NOMO-1 treated with DMSO at 0.1 percent for 48 hours (cell line): ENCODE results near the gene DNAJA3.

ENCODE experiments used
- DNase-seq: peaks from one replicate; lab custom pipeline; 2025; ENCODE audit not compliant: unreplicated experiment; lab: John Stamatoyannopoulos, UW

Gene DNAJA3

DNA sequence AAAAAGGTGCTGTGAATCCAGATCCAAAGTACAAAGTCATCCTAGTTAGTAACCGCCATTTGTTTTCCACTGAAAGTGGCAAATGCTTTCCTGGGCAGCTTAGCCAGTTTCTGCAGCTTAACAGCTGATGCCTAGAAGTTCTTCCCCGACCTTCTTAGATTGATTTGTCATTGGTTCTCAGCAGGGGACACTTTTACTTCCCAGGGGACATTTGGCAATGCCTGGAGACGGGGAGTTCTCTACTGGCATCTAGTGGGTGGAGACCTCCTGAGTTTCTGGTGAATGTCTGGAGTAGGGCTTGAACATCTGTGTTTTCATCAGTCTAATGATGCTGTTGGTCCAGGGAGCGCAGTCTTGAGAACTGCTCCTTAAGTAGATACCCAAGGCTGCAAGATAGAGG is 7.6 kb downstream of the DNAJA3 start:
- no peak for DNase-seq

DNA sequence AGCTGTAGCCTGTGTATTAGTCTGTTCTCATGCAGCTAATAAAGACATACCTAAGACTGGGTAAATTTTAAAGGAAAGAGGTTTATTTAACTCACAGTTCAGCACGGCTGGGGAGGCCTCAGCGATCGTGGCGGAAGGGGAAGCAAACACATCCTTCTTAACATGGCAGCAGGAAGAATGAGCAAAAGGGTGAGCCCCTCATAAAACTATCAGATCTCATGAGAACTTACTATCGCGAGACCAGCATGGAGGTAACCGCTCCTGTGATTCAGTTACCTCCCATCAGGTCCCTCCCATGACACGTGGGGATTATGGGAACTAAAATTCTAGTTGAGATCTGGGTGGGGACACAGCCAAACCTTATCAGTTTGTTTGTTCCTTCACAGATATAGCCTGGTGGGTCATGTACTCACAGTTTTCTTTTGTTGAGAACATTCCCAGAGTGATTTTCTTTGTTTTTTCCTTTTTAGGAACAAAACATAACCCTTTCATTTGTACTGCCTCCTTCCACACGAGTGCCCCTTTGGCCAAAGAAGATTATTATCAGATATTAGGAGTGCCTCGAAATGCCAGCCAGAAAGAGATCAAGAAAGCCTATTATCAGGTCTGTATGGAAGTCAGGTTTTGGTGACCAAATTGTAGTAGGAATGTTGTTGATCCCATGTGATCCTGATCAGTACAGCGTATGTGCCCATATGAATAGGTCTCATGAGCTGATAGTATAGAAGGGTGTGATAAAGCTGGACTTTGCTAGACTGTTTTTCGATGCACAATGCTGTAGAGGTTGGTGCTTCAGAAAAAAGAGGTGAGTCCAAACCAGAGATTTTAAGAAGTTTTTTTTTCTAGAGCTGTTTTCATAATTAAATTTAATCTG is 8.5 kb downstream of the DNAJA3 start:
- no peak for DNase-seq

DNA sequence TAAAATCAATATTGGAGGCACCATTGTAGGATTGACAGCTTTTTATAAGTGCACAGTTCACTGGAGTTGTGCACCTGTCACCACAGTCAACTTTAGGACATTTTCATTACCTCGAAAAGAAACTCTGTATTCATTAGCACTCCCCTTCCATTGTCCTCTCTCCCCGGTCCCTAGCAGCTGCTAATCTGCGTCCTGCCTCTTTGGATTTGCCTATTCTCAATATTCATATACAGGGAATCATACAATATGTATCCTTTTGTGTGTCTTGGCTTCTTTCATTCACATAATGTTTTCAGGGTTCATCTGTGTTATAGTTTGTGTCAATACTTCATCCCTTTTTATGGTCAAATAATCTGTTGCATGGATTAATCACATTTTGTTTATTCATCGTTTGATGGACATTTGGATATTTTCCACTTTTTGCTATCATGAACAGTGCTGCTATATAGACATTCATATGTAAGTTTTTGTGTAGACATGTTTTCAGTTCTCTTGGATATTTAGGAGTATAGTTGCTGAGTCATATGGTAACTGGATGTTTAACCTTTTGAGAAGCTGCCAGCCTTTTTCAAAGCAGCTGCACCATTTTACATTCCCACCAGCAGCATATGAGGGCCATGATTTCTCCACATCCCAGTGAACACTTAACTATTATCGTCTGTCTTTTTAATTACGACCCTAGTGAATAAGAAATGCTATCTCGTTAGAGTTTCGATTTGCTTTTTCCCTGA is 9.8 kb downstream of the DNAJA3 start:
- no peak for DNase-seq

GRCh38 chr16:4437366-4437765 is 11.7 kb downstream of the DNAJA3 start:
- no peak for DNase-seq

DNA sequence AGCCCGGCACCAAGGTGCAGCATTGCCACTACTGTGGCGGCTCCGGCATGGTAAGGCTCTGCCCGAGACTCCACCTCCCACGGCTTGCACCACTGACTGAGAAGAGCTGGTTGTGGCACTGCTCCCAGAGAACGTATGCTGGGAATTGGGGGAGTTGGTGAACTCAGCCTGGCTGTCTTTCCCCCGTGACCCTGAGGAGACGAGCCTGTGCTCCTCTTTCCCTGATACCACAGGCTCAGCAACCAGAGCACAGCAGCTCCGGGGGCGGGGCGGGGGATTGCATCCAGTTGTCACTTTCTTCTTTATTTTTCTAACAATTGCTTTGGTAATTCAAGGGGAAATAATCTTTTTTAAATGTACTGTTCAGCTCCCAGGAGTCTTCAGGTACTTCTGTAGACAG is 16.7 kb downstream of the DNAJA3 start:
- DNase-seq = no peak

GRCh38 chr16:4443271-4443670 is 17.6 kb downstream of the DNAJA3 start:
- DNase-seq = no peak

GRCh38 chr16:4443986-4444385 is 18.3 kb downstream of the DNAJA3 start:
- DNase-seq = no peak

- DNase-seq = no peak
Observed at GRCh38 chr16:4450430-4450829, 24.8 kb downstream of the DNAJA3 start.

- DNase-seq = no peak
Observed at GRCh38 chr16:4450931-4451519, 25.4 kb downstream of the DNAJA3 start.

GRCh38 chr16:4452674-4453073 is 27.0 kb downstream of the DNAJA3 start:
- no peak for DNase-seq

GRCh38 chr16:4454623-4455022 is 29.0 kb downstream of the DNAJA3 start:
- no peak for DNase-seq

DNA sequence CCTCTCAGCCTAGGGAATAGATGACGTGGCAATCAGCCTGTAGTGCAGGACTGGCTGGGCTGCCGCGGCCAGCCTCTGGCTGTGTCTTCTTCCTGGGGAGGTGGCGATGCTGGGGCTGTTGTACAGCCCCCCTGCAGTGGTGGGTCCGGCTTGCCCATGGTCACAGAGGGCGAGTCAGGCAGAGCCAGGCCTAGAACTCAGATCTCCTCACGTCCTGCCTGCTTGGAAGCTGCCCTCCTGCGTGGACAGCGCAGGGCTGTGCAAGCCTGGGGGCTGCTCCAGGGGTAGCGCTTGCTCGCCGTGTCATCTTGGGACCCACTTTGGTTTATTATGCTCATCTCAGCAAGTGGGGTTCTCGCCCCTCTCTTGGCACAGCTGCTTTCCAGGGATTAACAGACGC is 29.4 kb downstream of the DNAJA3 start:
- DNase-seq = no peak

DNA sequence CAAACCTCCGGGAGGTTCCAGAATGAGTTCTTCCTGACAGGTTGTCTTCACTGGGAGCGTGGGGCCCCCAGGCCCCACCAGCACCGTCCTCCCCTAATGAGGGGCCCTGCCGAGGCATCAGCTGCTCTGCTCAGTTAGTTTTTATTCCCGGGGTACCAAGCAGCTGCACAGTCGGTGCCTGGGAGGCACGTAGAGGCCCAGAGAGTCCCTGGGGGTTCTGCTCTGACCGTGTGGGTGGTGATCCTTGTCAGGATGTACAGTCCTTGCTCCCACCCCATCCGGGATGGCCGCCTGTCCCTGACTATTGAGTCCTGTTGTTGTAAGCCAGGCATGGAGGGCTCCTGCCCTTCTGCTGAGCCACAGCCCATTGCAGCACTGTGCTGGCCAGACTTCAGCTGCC is 30.3 kb downstream of the DNAJA3 start:
- no peak for DNase-seq

DNA sequence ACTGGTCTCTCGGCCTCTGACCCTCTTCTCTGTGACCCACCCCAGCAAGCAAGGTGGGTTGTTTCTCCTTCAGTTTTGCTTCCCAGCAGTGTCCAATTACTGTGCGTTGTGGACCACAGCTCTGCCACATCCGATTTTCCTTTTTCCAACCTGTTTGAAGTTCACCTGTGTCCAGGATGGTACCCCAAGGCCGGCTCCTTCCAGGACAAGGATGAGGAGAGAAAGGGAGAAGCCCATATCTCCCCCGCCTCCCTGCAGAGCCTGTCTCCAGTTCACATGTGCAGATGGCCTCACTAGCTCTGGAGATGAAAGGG is 35.2 kb downstream of the DNAJA3 start:
- DNase-seq = no peak

DNA sequence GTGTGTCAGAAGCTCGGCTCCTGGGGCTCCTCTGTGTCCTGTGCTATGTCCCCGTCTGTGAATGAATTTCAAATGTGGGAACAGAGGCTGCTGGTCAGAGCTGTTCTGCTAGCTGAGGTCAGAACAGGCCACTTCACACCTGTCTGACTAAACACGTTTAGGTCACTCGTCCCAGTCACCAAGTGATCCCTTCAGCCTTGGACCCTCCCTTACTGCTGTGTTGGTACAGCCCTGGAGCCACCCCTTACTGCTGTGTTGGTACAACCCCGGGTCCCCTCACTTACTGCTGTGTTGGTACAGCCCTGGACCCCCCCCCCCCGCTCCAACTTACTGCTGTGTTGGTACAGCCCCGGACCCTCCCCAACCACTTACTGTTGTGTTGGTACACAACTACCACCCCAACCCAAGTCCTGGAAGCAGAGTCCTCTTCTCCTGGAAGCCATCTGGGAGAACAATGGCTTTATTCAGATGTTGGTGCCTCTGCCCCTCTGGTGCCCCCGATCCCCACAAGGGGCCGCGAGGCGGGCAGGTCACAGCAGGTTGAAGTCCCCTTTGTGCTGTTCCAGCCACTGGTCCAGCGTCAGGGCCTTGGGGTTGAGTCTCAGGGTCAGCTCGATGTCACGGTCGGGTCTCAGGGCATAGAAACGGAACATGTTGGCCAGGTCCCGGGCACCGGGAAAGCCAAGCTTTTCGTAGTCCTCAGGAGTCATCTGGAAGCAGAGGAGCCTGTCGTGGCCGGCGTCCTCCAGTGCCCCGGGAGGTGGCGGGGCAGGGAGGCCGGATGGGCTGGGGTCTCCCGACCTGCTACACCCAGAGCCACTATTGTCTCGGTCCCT is 35.8 kb downstream of the DNAJA3 start:
- no peak for DNase-seq

DNA sequence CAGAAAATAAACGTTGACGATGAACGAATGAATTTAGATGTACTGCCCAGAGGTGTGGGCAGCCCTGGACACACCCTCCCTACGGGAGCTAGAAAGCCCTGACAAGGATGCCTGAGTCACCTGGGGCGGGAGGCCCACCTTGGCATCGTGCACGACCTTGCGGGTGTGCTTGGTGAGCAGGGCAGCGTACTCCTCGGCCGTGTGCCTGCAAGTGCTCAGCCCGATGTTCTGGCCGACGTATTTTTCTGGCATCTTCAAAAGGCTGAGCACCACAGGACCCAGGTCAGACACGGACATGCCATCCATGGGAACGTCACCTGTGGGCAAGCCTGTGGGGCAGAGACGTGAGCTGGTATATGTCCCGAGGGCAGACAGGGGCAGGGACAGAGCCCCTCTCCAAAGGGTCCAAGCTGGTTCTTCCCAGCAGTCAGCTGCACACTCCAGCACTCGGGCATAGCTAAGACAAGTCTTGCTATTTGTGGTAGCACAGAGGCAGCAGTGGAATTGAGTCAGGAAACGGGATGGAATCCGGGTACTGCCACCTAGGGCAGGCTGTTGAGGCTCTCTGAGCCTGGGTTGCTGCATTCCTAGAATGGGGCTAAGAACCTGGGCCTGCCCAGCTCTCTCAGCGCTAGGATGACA is 38.0 kb downstream of the DNAJA3 start:
- DNase-seq = no peak

DNA sequence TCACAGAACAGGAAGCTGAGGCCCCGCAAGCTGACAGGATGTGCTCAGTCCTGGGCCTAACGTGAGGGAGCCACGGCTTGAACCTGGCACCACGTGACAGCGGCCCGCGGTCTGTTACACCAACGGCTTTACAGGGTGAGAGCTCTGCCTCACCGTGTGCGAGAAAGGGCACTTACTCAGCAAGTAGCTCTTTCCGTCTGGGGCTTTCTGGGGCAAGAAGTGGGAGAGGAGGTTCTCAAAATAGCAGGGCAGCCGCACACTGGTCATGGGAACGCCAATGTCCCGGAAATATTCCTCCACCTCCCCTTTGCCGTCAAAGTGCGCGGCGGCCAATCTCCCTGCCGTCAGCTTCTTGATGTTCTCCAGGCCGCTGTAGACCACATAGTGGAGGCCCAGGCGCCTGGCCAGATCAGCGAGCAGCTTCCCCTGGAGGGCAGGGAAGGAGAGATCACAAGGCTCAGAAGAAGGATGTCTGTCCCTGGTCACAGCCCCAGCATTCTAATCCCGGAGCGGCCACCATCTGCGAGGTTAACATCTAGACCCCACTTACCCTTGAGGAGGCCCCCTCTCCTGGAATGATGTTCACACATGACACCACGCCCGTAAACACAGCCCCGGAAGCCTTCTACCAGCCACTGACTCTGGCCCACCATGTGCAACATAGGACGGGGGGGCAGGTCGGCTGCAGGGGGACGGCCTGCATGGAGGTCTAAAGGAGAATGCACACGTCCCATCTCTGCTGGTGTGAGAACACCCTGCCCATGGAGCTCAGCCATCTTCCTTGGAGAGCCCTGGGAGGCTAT is 40.5 kb downstream of the DNAJA3 start:
- no peak for DNase-seq

- no peak for DNase-seq
Observed at GRCh38 chr16:4467916-4468315, 42.2 kb downstream of the DNAJA3 start.

DNA sequence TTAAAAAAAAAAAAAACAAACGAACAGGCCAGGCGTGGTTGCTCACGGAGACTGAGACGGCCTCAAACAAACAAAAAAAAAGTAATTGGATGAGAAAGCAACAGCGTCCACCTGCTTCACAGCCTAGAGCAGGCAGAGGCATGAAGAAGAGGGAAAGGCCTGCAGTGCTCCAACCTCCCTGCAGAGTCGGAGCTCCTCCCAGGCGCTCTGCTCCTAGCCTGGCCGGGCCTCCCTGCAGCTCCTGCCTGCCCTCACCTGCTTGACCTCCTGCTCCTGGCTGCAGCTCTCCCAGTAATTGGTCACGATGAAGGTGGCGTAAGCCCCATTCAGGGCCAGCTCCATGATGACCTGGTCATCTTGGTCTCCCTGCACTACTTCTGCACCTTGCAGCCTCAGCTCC is 43.3 kb downstream of the DNAJA3 start:
- no peak for DNase-seq

DNA sequence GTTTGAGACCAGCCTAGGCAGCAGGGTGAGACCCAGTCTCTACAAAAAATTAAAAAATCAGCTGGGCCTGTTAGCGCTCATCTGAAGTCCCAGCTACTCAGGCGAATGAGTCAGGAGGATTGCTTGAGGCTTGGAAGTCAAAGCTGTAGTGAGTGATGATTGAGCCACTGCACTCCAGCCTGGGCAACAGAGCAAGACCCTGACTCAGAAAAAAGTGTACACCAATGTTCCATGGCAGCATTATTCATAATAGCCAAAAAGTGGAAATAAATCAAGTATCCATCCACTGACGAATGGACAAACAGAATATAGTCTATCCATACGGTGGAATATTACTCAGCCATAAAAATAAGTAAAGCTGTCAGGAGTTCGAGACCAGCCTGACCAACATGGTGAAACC is 46.2 kb downstream of the DNAJA3 start:
- no peak for DNase-seq
